ENCODE data around the gene RGS2.

GRCh38 chr1:192776206-192776605 is 32.6 kb upstream of the RGS2 start:
- TF ChIP-seq, protein P1, sequence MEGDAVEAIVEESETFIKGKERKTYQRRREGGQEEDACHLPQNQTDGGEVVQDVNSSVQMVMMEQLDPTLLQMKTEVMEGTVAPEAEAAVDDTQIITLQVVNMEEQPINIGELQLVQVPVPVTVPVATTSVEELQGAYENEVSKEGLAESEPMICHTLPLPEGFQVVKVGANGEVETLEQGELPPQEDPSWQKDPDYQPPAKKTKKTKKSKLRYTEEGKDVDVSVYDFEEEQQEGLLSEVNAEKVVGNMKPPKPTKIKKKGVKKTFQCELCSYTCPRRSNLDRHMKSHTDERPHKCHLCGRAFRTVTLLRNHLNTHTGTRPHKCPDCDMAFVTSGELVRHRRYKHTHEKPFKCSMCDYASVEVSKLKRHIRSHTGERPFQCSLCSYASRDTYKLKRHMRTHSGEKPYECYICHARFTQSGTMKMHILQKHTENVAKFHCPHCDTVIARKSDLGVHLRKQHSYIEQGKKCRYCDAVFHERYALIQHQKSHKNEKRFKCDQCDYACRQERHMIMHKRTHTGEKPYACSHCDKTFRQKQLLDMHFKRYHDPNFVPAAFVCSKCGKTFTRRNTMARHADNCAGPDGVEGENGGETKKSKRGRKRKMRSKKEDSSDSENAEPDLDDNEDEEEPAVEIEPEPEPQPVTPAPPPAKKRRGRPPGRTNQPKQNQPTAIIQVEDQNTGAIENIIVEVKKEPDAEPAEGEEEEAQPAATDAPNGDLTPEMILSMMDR (IDR thresholded peaks at IDR 0.05; ENCODE audit: poor library complexity): no peak
- TF ChIP-seq EZH2 (IDR thresholded peaks at IDR 0.05; ENCODE audit: borderline replicate concordance) (no peak), EZH2phosphoT487 (IDR thresholded peaks at IDR 0.05; ENCODE audit: low read depth, severe bottlenecking, unreplicated experiment) (no peak)

Data from hepatocyte (in vitro differentiated cells).